OCI-LY1 (cell line): ENCODE data around the gene MAN1C1.

Experiments used
- H2AFZ ChIP-seq: fragments of 200-600 bp; sonication (generic), shearing (Covaris generic); 2 replicates; pipeline ENCODE4 v1.6.0; 2014; ENCODE audit warnings: antibody characterized with exemption, mild to moderate bottlenecking, low read length
- H3F3A ChIP-seq: fragments of 200-600 bp; sonication (generic), shearing (Covaris generic); 2 replicates; pipeline ENCODE4 v1.6.0; 2014; ENCODE audit warnings: mild to moderate bottlenecking, antibody characterized with exemption, low read length, moderate library complexity; ENCODE audit not compliant: insufficient read depth
- H3K27ac ChIP-seq: fragments of 200-600 bp; sonication (generic); 2 replicates; pipeline ENCODE4 v1.5.1; 2014; ENCODE audit warnings: low read length, mixed run types, mild to moderate bottlenecking, low read depth; ENCODE audit not compliant: poor library complexity, severe bottlenecking
- H3K27me3 ChIP-seq: fragments of 200-600 bp; sonication (generic); 2 replicates; pipeline ENCODE4 v1.6.0; 2014; ENCODE audit warnings: antibody characterized with exemption, mild to moderate bottlenecking, low read length, moderate library complexity; ENCODE audit not compliant: insufficient read depth
- H3K36me3 ChIP-seq: fragments of 200-600 bp; sonication (generic); 2 replicates; pipeline ENCODE4 v1.6.1; 2014; ENCODE audit warnings: mild to moderate bottlenecking, antibody characterized with exemption, low read length, moderate library complexity, mixed read lengths; ENCODE audit not compliant: insufficient read depth
- H3K4me1 ChIP-seq: fragments of 200-600 bp; sonication (generic); 2 replicates; pipeline ENCODE4 v1.5.1; 2014; ENCODE audit warnings: mild to moderate bottlenecking, low read length, moderate library complexity; ENCODE audit not compliant: insufficient read depth, severe bottlenecking
- H3K4me2 ChIP-seq: fragments of 200-600 bp; sonication (generic), shearing (Covaris generic); 2 replicates; pipeline ENCODE4 v1.6.1; 2014; ENCODE audit warnings: low read length
- H3K4me3 ChIP-seq: fragments of 200-600 bp; sonication (generic); 2 replicates; pipeline ENCODE4 v1.5.1; 2014; ENCODE audit warnings: low read length, low read depth, mild to moderate bottlenecking, mixed read lengths; ENCODE audit not compliant: poor library complexity, severe bottlenecking
- H3K79me2 ChIP-seq: fragments of 200-600 bp; shearing (Covaris generic); 2 replicates; pipeline ENCODE4 v1.6.1; 2016; ENCODE audit warnings: mixed run types, low read length, mixed read lengths; ENCODE audit not compliant: insufficient read depth
- H3K9ac ChIP-seq: fragments of 200-600 bp; sonication (generic), shearing (Covaris generic); 2 replicates; pipeline ENCODE4 v1.6.1; 2014; ENCODE audit warnings: mild to moderate bottlenecking, low read length, mixed read lengths
- H3K9me2 ChIP-seq: fragments of 200-600 bp; sonication (generic), shearing (Covaris generic); 2 replicates; pipeline ENCODE4 v1.6.1; 2014; ENCODE audit warnings: low read depth, mild to moderate bottlenecking, low read length, mixed read lengths
- H3K9me3 ChIP-seq: fragments of 200-600 bp; shearing (Covaris generic); 2 replicates; pipeline ENCODE4 v1.6.1; 2014; ENCODE audit warnings: low read length, mixed read lengths
- H4K20me1 ChIP-seq: fragments of 200-600 bp; sonication (generic), shearing (Covaris generic); 2 replicates; pipeline ENCODE4 v1.6.0; 2016; ENCODE audit warnings: mild to moderate bottlenecking, low read length; ENCODE audit not compliant: insufficient read depth
- CTCF ChIP-seq: fragments of 200-600 bp; sonication (generic), shearing (Covaris generic); IDR thresholded peaks from 2 replicates; pipeline ENCODE4 v1.5.1; 2017; ENCODE audit warnings: mild to moderate bottlenecking, antibody characterized with exemption, low read length, moderate library complexity, mixed read lengths
- EZH2 ChIP-seq: fragments of 200-600 bp; sonication (generic), shearing (Covaris generic); IDR thresholded peaks from 2 replicates; pipeline ENCODE4 v1.8.0; 2017; ENCODE audit warnings: borderline replicate concordance, mixed run types, mild to moderate bottlenecking, antibody characterized with exemption, low read length, moderate library complexity, mixed read lengths

MAN1C1 gene

GRCh38 chr1:25613091-25613490 lies 3.5 kb upstream of the MAN1C1 start:
- Histone ChIP-seq H3K27me3 (no peaks in the 10 kb centered on the region; the same call in 1 of the 2 replicates), H3K4me3 (no peak overlapping the region), H3K4me1 (peaks cover 19% of the 10 kb centered on the region), H3K4me2 (no peak overlapping the region), H3K79me2 (no peaks in the 10 kb centered on the region), H3F3A (0 out of 2 replicates have a peak, but pooled peaks cover 2% of the 10 kb centered on the region), H3K27ac (no peak overlapping the region), H3K9me3 (no peaks in the 10 kb centered on the region), H3K9me2 (no peaks in the 10 kb centered on the region), H2AFZ (no peak overlapping the region), H3K36me3 (no peaks in the 10 kb centered on the region), H3K9ac (no peak overlapping the region), H4K20me1 (no peaks in the 10 kb centered on the region)
- TF ChIP-seq CTCF (no peak), EZH2 (no peak)

- H3K4me2 ChIP-seq = no peak overlapping the region
- TF ChIP-seq EZH2 = no peak
- no peak for TF ChIP-seq CTCF
- H3K27me3 ChIP-seq = no peaks in the 10 kb centered on the region; the same call in 1 of the 2 replicates
- H2AFZ ChIP-seq = no peak overlapping the region
- no peak overlapping the region for H3K9ac ChIP-seq
- H3K79me2 ChIP-seq = no peaks in the 10 kb centered on the region
- H3K9me3 ChIP-seq = no peaks in the 10 kb centered on the region
- H3K9me2 ChIP-seq = no peaks in the 10 kb centered on the region
- no peak overlapping the region for H3K27ac ChIP-seq
- H4K20me1 ChIP-seq = no peaks in the 10 kb centered on the region
- H3K4me1 ChIP-seq = peaks cover 11% of the 10 kb centered on the region
- 0 out of 2 replicates have a peak, but pooled peaks cover 2% of the 10 kb centered on the region for H3F3A ChIP-seq
- H3K4me3 ChIP-seq = no peak overlapping the region
- H3K36me3 ChIP-seq = no peaks in the 10 kb centered on the region
Observed at GRCh38 chr1:25614501-25615171, 2.0 kb upstream of the MAN1C1 start.

GRCh38 chr1:25615172-25615541 lies 1.4 kb upstream of the MAN1C1 start:
- Histone ChIP-seq H3K36me3 (no peaks in the 10 kb centered on the region), H3K79me2 (no peaks in the 10 kb centered on the region), H3K27ac (no peak overlapping the region), H3K4me2 (no peak overlapping the region), H2AFZ (no peak overlapping the region), H3K4me1 (peaks cover 11% of the 10 kb centered on the region), H3F3A (0 out of 2 replicates have a peak, but pooled peaks cover 2% of the 10 kb centered on the region), H3K9me2 (no peaks in the 10 kb centered on the region), H3K27me3 (no peaks in the 10 kb centered on the region; the same call in 1 of the 2 replicates), H3K4me3 (no peak overlapping the region), H3K9me3 (no peaks in the 10 kb centered on the region), H4K20me1 (no peaks in the 10 kb centered on the region), H3K9ac (no peak overlapping the region)
- no peak for TF ChIP-seq EZH2
- no peak for TF ChIP-seq CTCF
